IPS-15b (cell line): ENCODE results near the gene GNAT1.
"Not testable (repeated sequence)": the region's sequence is repeated elsewhere in the genome, so short reads cannot be mapped to it uniquely, and the experiment has no call there.

Experiments used
- H3K27me3 ChIP-seq: one replicate; pipeline ENCODE4 v1.6.1; 2013; ENCODE audit warnings: low read length; ENCODE audit not compliant: control insufficient read depth, insufficient read depth
- H3K36me3 ChIP-seq: one replicate; pipeline ENCODE4 v1.6.1; 2013; ENCODE audit warnings: low read length; ENCODE audit not compliant: control insufficient read depth, insufficient read depth
- H3K4me1 ChIP-seq: one replicate; pipeline ENCODE4 v1.6.1; 2013; ENCODE audit warnings: mild to moderate bottlenecking, low read length; ENCODE audit not compliant: control insufficient read depth, insufficient read depth
- H3K4me3 ChIP-seq: one replicate; pipeline ENCODE4 v1.5.1; 2013; ENCODE audit warnings: low read depth, low read length
- H3K9ac ChIP-seq: one replicate; pipeline ENCODE4 v1.6.1; 2013; ENCODE audit warnings: low read depth, mild to moderate bottlenecking, low read length
- H3K9me3 ChIP-seq: one replicate; pipeline ENCODE4 v1.6.1; 2013; ENCODE audit warnings: mild to moderate bottlenecking, low read length; ENCODE audit not compliant: control insufficient read depth, insufficient read depth

GNAT1 gene

DNA sequence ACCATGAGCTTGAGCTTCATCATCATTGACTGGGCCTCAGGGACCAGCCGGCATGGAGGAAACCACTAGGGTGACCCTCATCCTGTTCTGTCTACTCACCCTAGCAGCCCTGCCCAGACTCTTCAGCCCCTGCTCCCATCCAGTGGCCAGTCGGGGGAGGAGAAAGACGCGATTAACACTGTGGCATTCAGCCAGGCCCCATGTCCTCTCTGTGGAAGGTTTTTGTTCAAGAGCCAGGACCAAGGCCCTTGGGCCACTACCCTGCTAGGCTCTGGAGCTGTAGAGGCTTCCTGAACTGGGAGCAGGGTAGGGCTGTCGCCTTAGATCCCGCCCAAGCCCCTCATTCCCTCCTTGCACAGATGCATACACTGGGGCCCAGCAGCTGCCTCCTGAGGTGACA, 28.7 kb downstream of the GNAT1 start:
- Histone ChIP-seq H3K36me3 (no peaks in the 10 kb centered on the region), H3K27me3 (no peaks in the 10 kb centered on the region), H3K9me3 (no peaks in the 10 kb centered on the region), H3K4me1 (no peaks in the 10 kb centered on the region), H3K9ac (no peak overlapping the region), H3K4me3 (no peak overlapping the region)

DNA sequence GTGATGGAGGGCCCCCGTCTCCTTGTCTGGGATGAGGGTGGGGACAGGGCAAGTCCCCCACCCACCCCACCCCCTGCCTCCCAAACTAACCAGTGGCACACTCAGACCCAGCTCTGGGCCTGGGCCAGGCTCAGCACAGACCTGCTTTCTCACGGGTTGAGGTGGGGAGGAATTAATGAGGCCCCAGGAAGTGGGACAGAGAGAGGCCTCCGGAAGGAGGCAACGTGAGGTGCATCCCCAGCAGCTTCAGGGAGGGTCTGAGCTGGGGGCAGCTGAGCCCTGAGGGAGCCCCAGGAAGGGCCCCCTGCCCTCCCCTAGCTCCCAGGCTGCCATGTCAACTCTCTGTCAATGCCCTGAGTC, 29.6 kb downstream of the GNAT1 start:
- Histone ChIP-seq H3K36me3 (no peaks in the 10 kb centered on the region), H3K9me3 (no peaks in the 10 kb centered on the region), H3K27me3 (no peaks in the 10 kb centered on the region), H3K4me1 (no peaks in the 10 kb centered on the region), H3K9ac (no peak overlapping the region), H3K4me3 (no peak overlapping the region)

DNA sequence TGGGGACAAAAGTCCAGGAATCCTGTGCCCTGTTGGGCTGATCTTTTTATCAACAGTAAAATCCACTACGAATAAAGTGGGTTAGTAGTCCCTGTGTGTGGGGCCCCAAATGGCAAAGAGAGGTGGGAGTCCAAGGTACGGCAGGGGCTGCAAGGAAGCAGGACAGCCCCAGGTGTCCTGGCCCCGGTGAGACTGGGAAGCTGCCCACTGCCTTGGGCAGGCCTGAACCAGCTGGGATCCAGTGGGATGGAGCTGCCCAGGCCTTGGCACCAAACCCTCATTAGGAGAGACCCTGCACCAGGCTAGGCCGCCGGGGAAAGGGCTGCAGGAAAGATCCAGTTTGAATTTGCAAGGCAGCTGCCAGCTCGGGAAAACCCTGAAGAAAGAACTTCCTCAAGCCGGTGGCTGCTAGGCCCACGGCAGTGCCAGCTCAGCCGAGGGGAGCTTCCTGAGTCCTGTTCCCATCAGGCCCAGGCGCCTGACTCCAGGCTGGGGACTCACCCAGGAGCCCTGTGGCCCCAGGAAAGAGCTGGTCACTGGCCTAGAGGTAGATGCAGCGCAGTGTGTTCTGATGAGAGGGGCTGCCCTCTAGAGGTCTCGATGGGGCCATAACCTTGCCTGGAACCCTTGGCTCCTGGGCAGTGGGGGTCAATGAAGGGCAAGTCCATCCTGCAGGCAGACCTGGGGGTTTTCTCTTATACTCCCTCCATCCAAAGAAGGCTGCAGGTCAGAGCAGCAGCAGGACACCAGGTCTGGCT, 30.2 kb downstream of the GNAT1 start:
- no peaks in the 10 kb centered on the region for H3K36me3 ChIP-seq
- no peaks in the 10 kb centered on the region for H3K4me1 ChIP-seq
- no peaks in the 10 kb centered on the region for H3K9me3 ChIP-seq
- H3K27me3 ChIP-seq = no peaks in the 10 kb centered on the region
- H3K4me3 ChIP-seq = no peak overlapping the region
- no peak overlapping the region for H3K9ac ChIP-seq

DNA sequence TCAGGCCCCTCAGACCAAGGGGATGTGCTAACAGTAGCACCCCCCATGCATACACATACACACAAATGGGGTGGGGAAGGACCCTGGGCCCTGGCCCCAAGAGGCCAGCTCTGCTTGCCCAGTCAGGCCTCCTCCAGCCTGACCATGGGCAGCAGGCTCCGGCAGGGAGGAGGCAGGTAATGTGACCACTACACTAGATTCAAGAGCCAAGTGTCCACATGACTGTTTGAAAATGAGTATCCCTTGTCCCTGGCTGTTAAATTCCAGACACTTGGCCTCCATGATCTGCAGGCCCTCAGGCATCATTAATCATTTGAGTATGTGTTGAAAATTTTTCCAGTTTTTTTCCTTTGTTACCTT, 30.7 kb downstream of the GNAT1 start:
- H3K9ac ChIP-seq = no peak overlapping the region
- H3K9me3 ChIP-seq = no peaks in the 10 kb centered on the region
- H3K4me3 ChIP-seq = no peak overlapping the region
- no peaks in the 10 kb centered on the region for H3K36me3 ChIP-seq
- H3K4me1 ChIP-seq = no peaks in the 10 kb centered on the region
- H3K27me3 ChIP-seq = peaks cover 4% of the 10 kb centered on the region

DNA sequence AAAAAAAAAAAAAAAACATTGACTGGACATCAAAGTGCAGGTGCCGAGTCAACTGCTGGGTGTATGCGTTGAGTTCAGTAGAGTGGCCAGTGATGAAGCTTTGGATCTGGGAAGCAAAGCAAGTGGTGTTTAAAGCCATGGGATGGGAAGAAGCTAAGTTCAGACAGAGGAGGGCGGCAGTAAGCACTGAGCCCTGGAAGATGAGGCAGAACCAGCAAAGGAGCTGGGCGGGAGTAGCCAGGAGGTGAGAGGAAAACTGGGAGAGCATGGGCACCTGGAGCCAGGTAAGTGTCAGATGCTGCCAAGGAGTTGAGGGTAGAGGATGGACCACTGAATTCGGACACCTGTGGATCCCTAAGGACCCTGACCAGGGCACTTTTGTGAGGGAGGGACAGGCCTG, 33.2 kb downstream of the GNAT1 start:
- Histone ChIP-seq H3K36me3 (no peaks in the 10 kb centered on the region), H3K9ac (no peak overlapping the region), H3K27me3 (peaks cover 4% of the 10 kb centered on the region), H3K4me3 (no peak overlapping the region), H3K4me1 (peaks cover 4% of the 10 kb centered on the region), H3K9me3 (no peaks in the 10 kb centered on the region)

DNA sequence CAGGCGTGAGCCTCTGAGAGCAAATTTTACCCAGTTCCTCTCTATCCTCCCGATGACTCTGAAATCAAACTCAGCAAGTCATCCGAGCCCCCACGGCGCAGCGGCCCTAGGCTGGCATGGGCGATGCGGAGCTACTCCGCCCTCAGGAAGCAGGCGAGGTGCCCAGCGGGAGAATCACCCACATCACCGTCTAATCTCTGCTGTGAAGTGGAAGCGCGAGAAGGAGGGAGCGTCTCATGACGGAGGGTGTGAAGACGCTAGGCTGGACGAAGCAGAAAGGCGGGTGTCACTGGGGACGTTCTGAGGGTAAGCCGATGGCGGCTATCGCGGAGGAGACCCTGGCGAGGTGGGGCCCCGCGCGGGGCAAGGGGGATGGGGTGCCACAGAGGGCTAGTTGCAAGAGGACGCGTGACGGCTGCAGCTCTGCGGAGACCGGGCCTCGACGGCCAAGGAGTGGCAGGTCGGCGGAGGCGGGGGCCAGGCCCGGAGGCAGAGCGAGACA, 35.5 kb downstream of the GNAT1 start:
- H3K4me1 ChIP-seq = peaks cover 4% of the 10 kb centered on the region
- no peak overlapping the region for H3K9ac ChIP-seq
- H3K36me3 ChIP-seq = no peaks in the 10 kb centered on the region
- H3K9me3 ChIP-seq = no peaks in the 10 kb centered on the region
- H3K27me3 ChIP-seq = peaks cover 4% of the 10 kb centered on the region
- peak overlapping the region; percentile 79 for H3K4me3 ChIP-seq

GRCh38 chr3:50227390-50228183, 36.2 kb downstream of the GNAT1 start:
- Histone ChIP-seq H3K9me3 (no peaks in the 10 kb centered on the region), H3K9ac (peak overlapping the region; percentile 89), H3K36me3 (no peaks in the 10 kb centered on the region), H3K27me3 (peaks cover 4% of the 10 kb centered on the region), H3K4me1 (peaks cover 4% of the 10 kb centered on the region), H3K4me3 (peak overlapping the region; percentile 95)

DNA sequence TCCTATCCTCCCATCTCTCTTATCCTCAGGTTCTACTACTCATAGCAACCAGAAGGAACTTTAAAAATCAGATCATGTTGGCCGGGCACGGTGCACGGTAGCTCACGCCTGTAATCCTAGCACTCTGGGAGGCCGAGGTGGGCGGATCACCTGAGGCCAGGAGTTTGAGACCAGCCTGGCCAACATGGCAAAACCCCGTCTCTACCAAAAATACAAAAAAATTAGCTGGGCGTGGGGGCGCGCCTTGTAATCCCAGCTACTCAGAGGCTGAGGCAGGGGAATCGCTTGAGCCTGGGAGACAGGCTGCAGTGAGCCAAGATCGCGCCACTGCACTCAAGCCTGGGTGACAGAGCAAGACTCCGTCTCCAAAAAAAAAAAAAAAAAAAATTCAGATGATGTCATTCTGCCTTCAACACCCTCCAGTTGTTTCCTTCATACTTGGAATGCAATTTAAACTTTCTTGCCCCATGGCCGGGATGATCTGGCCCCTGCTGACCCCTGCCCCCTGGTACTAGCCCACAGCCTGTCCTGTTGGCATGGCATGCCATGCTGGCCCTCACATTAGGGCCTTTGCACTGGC, 36.9 kb downstream of the GNAT1 start:
- H3K36me3 ChIP-seq, H3K27me3 ChIP-seq, H3K4me1 ChIP-seq, H3K9me3 ChIP-seq: not testable (repeated sequence)
- H3K9ac ChIP-seq = peak overlapping the region; percentile 89
- H3K4me3 ChIP-seq = peak overlapping the region; percentile 95

- H3K9me3 ChIP-seq = no peaks in the 10 kb centered on the region
- H3K9ac ChIP-seq = no peak overlapping the region
- H3K27me3 ChIP-seq = peaks cover 4% of the 10 kb centered on the region
- peaks cover 4% of the 10 kb centered on the region for H3K4me1 ChIP-seq
- H3K4me3 ChIP-seq = no peak overlapping the region
- H3K36me3 ChIP-seq = no peaks in the 10 kb centered on the region
These were observed 38.1 kb downstream of the GNAT1 start for GRCh38 chr3:50229490-50229889.

GRCh38 chr3:50230104-50230793, 38.8 kb downstream of the GNAT1 start:
- Histone ChIP-seq H3K9ac (no peak overlapping the region), H3K4me3 (no peak overlapping the region), H3K4me1 (peaks cover 4% of the 10 kb centered on the region), H3K27me3 (peaks cover 4% of the 10 kb centered on the region), H3K9me3 (no peaks in the 10 kb centered on the region), H3K36me3 (no peaks in the 10 kb centered on the region)

DNA sequence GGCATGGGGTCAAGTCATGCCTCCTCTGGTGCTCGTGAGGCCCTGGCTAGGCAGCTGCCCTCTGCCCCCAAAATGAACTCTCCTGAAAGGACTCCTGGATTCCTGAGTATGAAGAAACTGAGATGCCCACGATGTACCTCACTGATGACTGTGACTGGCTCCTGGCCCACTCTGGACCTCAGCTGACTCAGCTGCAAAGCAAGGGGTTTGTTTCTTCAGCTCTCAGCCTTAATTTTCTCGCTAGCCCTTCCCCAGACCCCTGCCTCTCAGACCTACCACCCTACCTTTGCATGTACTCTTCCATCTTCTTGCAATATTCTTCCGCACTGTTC, 39.4 kb downstream of the GNAT1 start:
- no peak overlapping the region for H3K4me3 ChIP-seq
- H3K9ac ChIP-seq = no peak overlapping the region
- H3K9me3 ChIP-seq = no peaks in the 10 kb centered on the region
- no peaks in the 10 kb centered on the region for H3K36me3 ChIP-seq
- H3K27me3 ChIP-seq = peaks cover 4% of the 10 kb centered on the region
- peaks cover 4% of the 10 kb centered on the region for H3K4me1 ChIP-seq
